Neural cell (in vitro differentiated cells): ENCODE measurements around the gene CACNA1D.

Source experiments
- CTCF ChIP-seq: fragments of 450-650 bp; IDR thresholded peaks from 2 replicates; pipeline ENCODE4 v1.5.1; 2014; ENCODE audit warnings: antibody characterized with exemption, mild to moderate bottlenecking, moderate library complexity; ENCODE audit not compliant: poor library complexity, severe bottlenecking
- EP300 ChIP-seq: fragments of 450-650 bp; conservative IDR thresholded peaks from 2 replicates; pipeline ENCODE4 v1.6.1; 2014; ENCODE audit warnings: antibody characterized with exemption, mild to moderate bottlenecking, moderate library complexity; ENCODE audit not compliant: poor library complexity, severe bottlenecking
- EZH2 ChIP-seq: fragments of 200-600, 300-800 bp; shearing (Covaris generic), sonication (generic); IDR thresholded peaks from 2 replicates; pipeline ENCODE4 v1.6.1; 2014; ENCODE audit warnings: antibody characterized with exemption, low read length, borderline replicate concordance, mild to moderate bottlenecking; ENCODE audit not compliant: insufficient read depth, poor library complexity, severe bottlenecking
- MXI1 ChIP-seq: fragments of 450-650 bp; conservative IDR thresholded peaks from 2 replicates; pipeline ENCODE4 v1.6.1; 2014; ENCODE audit warnings: antibody characterized with exemption, mild to moderate bottlenecking; ENCODE audit not compliant: poor library complexity, severe bottlenecking
- POLR2AphosphoS5 ChIP-seq: IDR thresholded peaks from 2 replicates; pipeline ENCODE4 v1.6.1; 2012

GRCh38 chr3:53747559-53747958 lies 253.1 kb downstream of the CACNA1D start:
- no peak for TF ChIP-seq EP300
- TF ChIP-seq CTCF = no peak
- no peak for TF ChIP-seq MXI1
- TF ChIP-seq POLR2AphosphoS5 = no peak
- TF ChIP-seq EZH2 = no peak
